Measurements from ENCODE around the gene CHMP4B. TPM values are rescaled to one million over a fixed set of nuclear protein-coding genes. Genes with fewer than 3 reads are reported as not detected.

CHMP4B gene
- total RNA-seq, 1 experiment from 2014 or later: 72.5 TPM

DNA sequence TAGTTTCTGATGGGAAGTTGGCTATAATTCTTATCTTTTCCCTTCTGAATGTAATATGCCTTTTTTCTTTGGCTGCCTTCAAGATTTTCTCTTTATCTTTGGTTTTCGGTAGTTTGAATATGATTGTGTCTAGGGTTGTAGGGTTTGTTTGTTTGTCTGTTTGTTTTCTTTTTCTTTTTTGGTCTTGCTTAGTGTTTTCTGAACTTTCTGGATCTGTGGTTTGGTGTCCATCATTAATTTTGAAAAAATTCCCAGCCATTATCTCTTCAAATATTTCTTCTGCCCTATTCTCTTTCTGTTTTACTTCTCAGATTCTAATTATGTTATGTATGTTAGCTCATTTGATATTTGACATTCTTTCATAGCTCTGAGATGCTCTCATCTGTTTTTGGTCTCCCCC lies 79.4 kb downstream of the CHMP4B start:
- Mint-ChIP-seq H3K36me3 (no peaks in the 10 kb centered on the region), H3K27ac (no peak overlapping the region), H3K4me3 (no peak overlapping the region), H3K4me1 (no peaks in the 10 kb centered on the region), H3K27me3 (ENCODE audit: low read depth) (peaks cover 9% of the 10 kb centered on the region), H3K9me3 (peaks cover 5% of the 10 kb centered on the region; the same call in 1 of the 2 replicates)
- ATAC-seq (no peak), DNase-seq (ENCODE audit: low spot score) (no peak)
- CTCF ChIA-PET: interaction anchor here (1.2 to 1.4 kb wide), 2 partner anchors 24 to 179 kb away, joined by 3 to 4 read pairs; no protein-coding TSS in a partner anchor
- POLR2A ChIA-PET: no interaction called here
- TF ChIP-seq ESRRA (CRISPR knock-in tag; IDR thresholded peaks at IDR 0.05; ENCODE audit: borderline replicate concordance) (no peak), CREB1 (CRISPR knock-in tag; IDR thresholded peaks at IDR 0.05) (no peak), ZNF232 (CRISPR knock-in tag; IDR thresholded peaks at IDR 0.05) (no peak), USF1 (CRISPR knock-in tag; IDR thresholded peaks at IDR 0.05) (no peak), SMAD3 (CRISPR knock-in tag; IDR thresholded peaks at IDR 0.05; ENCODE audit: borderline replicate concordance) (no peak), ZNF416 (CRISPR knock-in tag; IDR thresholded peaks at IDR 0.05) (no peak)

DNA sequence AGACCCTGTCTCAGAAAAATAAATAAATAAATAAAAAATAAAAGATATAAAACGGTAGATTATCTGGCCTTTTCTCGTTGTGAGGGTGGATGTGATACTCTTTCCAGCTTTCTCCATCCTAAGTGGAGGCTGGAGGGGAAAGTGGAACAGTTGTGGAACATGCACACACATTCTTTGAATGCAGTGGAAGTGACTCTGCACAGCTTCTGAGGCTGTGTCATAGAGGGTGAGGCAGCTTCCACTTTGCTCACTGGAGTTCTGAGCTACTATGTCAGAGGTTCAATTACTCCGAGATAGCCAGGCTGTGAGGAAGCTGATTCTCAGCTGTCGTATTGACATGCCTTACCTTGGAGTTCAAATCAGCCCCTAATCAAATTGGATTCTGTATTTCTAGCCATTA lies 82.2 kb downstream of the CHMP4B start:
- no peak overlapping the region for H3K27ac Mint-ChIP-seq
- no peak for TF ChIP-seq ZBTB21 (CRISPR knock-in tag; IDR thresholded peaks at IDR 0.05; ENCODE audit: borderline replicate concordance)
- TF ChIP-seq USF1 (CRISPR knock-in tag; IDR thresholded peaks at IDR 0.05): no peak
- TF ChIP-seq E2F5 (CRISPR knock-in tag; IDR thresholded peaks at IDR 0.05): no peak
- TF ChIP-seq, protein P1, sequence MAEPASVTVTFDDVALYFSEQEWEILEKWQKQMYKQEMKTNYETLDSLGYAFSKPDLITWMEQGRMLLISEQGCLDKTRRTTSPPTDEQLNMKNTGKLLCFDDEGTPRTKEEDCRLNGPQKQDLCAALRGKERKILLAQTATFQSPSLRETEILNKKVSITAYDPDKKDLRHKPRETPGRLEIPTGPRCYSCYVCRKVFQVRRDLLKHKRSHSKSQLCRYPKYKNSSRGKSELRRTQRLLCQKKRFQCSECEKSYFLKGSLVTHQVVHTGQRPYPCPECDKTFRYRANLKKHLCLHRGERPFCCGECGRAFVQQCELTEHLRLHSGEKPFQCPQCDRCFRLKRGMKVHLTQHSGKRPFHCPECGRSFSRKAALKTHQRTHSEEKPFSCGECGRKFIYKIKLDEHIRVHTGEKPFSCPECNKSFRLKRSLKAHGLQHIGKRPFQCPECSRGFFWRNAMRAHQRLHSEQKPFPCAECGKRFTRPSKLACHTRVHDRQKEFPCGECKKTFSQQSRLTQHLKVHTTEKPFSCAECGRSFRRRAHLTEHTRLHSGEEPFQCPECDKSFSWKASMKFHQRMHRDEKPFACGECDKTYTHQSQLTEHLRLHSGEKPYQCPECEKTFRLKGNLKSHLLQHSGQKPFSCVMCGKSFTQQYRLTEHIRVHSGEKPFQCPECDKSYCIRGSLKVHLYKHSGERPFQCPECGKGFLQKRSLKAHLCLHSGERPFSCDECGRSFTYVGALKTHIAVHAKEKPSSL (CRISPR knock-in tag; conservative IDR thresholded peaks at IDR 0.05): no peak
- no peak for TF ChIP-seq ZNF416 (CRISPR knock-in tag; IDR thresholded peaks at IDR 0.05)
- TF ChIP-seq ATF2 (CRISPR knock-in tag; IDR thresholded peaks at IDR 0.05; ENCODE audit: borderline replicate concordance, low read depth): no peak
- no peak for TF ChIP-seq SP1 (CRISPR knock-in tag; conservative IDR thresholded peaks at IDR 0.05)
- TF ChIP-seq TEAD1 (CRISPR knock-in tag; IDR thresholded peaks at IDR 0.05): no peak
- TF ChIP-seq, protein P2, sequence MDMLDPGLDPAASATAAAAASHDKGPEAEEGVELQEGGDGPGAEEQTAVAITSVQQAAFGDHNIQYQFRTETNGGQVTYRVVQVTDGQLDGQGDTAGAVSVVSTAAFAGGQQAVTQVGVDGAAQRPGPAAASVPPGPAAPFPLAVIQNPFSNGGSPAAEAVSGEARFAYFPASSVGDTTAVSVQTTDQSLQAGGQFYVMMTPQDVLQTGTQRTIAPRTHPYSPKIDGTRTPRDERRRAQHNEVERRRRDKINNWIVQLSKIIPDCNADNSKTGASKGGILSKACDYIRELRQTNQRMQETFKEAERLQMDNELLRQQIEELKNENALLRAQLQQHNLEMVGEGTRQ (CRISPR knock-in tag; IDR thresholded peaks at IDR 0.05): no peak
- no peak for TF ChIP-seq RELA (CRISPR knock-in tag; IDR thresholded peaks at IDR 0.05; ENCODE audit: borderline replicate concordance)
- no peak for TF ChIP-seq TP53 (CRISPR knock-in tag; IDR thresholded peaks at IDR 0.05)
- no peak for TF ChIP-seq NFATC4 (CRISPR knock-in tag; IDR thresholded peaks at IDR 0.05)
- no peak for TF ChIP-seq ATF1 (CRISPR knock-in tag; IDR thresholded peaks at IDR 0.05)
- TF ChIP-seq, protein P3, sequence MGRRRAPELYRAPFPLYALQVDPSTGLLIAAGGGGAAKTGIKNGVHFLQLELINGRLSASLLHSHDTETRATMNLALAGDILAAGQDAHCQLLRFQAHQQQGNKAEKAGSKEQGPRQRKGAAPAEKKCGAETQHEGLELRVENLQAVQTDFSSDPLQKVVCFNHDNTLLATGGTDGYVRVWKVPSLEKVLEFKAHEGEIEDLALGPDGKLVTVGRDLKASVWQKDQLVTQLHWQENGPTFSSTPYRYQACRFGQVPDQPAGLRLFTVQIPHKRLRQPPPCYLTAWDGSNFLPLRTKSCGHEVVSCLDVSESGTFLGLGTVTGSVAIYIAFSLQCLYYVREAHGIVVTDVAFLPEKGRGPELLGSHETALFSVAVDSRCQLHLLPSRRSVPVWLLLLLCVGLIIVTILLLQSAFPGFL (CRISPR knock-in tag; IDR thresholded peaks at IDR 0.05; ENCODE audit: borderline replicate concordance): no peak
- H3K9me3 Mint-ChIP-seq: no peaks in the 10 kb centered on the region
- H3K27me3 Mint-ChIP-seq (ENCODE audit: low read depth): peaks cover 9% of the 10 kb centered on the region
- H3K36me3 Mint-ChIP-seq: no peaks in the 10 kb centered on the region
- DNase-seq (ENCODE audit: low spot score) (no peak), ATAC-seq (no peak)
- no peaks in the 10 kb centered on the region for H3K4me1 Mint-ChIP-seq
- POLR2A ChIA-PET: no interaction called here
- no peak overlapping the region for H3K4me3 Mint-ChIP-seq
- CTCF ChIA-PET: no interaction called here
